Fibroblast of lung (primary cell): ENCODE data around the gene DPH6.

Experiments used
- EZH2 ChIP-seq: IDR thresholded peaks from 2 replicates; pipeline ENCODE4 v1.5.1; 2012; ENCODE audit warnings: low read length, control low read depth, mild to moderate bottlenecking; ENCODE audit errors: missing control alignments
- TF ChIP-seq, protein P1 (sequence below), 2 donors: IDR thresholded peaks in 1 of 2; conservative IDR thresholded peaks in 1 of 2; 1 replicate in 1 of 2; 2 replicates in 1 of 2; pipeline ENCODE4 v1.5.1; 2011 to 2012; ENCODE audit warnings: low read length in 2 of 2, control low read depth in 1 of 2, inconsistent platforms in 1 of 2, low read depth in 1 of 2, mild to moderate bottlenecking in 1 of 2

DNA sequence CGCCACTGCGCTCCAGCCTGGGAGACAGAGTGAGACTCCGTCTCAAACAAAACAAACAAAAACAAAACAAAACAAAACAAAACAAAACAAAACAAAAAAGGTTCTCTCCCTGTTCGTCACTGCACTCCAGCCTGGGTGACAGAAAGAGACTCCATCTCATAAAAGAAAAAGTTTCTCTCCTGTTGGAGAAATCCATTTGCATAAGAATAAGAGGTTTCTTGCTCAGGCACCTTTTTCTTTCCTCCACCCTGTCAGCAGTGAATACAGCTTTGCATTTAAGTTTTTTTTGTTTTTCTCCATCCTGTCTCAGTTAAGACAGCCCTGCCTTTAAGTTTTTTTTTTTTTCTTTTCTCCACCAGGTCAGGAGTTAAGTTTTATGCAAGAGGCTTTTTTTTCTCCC is 109.5 kb downstream of the DPH6 start:
- TF ChIP-seq, protein P1, sequence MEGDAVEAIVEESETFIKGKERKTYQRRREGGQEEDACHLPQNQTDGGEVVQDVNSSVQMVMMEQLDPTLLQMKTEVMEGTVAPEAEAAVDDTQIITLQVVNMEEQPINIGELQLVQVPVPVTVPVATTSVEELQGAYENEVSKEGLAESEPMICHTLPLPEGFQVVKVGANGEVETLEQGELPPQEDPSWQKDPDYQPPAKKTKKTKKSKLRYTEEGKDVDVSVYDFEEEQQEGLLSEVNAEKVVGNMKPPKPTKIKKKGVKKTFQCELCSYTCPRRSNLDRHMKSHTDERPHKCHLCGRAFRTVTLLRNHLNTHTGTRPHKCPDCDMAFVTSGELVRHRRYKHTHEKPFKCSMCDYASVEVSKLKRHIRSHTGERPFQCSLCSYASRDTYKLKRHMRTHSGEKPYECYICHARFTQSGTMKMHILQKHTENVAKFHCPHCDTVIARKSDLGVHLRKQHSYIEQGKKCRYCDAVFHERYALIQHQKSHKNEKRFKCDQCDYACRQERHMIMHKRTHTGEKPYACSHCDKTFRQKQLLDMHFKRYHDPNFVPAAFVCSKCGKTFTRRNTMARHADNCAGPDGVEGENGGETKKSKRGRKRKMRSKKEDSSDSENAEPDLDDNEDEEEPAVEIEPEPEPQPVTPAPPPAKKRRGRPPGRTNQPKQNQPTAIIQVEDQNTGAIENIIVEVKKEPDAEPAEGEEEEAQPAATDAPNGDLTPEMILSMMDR (conservative IDR thresholded peaks at IDR 0.05 in 1 of 2, IDR thresholded peaks at IDR 0.05 in 1 of 2; ENCODE audit: low read depth in 1 of 2, low read length in 2 of 2) = no peak
- TF ChIP-seq EZH2 = no peak
